RWPE1 (cell line): ENCODE results near the gene MYO1E.
"Not testable (repeated sequence)": the region's sequence is repeated elsewhere in the genome, so short reads cannot be mapped to it uniquely, and the experiment has no call there.

Experiments
- CTCF ChIA-PET: fragments of 350-600 bp; sonication (Branson Sonifier 250); formaldehyde crosslinking; extraction: SDS; loops from one replicate; lab custom pipeline; 2021; lab: Yijun Ruan, JAX
- POLR2A ChIA-PET: fragments of 400-600 bp; formaldehyde crosslinking; extraction: SDS; loops from one replicate; lab custom pipeline; 2020; ENCODE audit warnings: antibody characterized with exemption; ENCODE audit not compliant: low non-redundant PET; lab: Yijun Ruan, JAX
- DNase-seq: peaks from one replicate; pipeline ENCODE4 v3.0.0; 2012; ENCODE audit warnings: low spot score
- H3K27ac ChIP-seq: fragments of 450-650 bp; 2 replicates; pipeline ENCODE4 v1.5.1; 2017
- TF ChIP-seq, protein P1 (sequence below): fragments of 450-650 bp; conservative IDR thresholded peaks from 2 replicates; pipeline ENCODE4 v1.5.1; 2017; ENCODE audit warnings: low read depth, mild to moderate bottlenecking

The MYO1E gene

DNA sequence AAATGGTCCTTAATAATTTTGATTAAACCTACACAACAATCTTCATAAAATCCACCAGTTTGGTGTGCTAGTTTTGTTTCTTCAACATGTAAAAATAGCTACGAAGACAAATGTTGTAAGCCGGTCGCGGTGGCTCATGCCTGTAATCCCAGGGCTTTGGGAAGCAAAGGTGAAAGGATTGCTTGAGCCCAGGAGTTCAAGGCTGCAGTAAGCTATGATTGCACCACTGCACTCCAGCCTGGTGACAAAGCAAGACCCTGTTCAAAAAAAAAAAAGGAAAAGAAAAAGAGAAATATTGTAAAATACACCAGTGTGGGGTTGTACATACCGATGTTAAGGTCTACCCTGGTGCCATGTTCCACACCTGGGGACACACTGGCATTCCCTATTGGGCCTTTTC lies 91.0 kb downstream of the MYO1E start:
- DNase-seq = no peak
- TF ChIP-seq, protein P1, sequence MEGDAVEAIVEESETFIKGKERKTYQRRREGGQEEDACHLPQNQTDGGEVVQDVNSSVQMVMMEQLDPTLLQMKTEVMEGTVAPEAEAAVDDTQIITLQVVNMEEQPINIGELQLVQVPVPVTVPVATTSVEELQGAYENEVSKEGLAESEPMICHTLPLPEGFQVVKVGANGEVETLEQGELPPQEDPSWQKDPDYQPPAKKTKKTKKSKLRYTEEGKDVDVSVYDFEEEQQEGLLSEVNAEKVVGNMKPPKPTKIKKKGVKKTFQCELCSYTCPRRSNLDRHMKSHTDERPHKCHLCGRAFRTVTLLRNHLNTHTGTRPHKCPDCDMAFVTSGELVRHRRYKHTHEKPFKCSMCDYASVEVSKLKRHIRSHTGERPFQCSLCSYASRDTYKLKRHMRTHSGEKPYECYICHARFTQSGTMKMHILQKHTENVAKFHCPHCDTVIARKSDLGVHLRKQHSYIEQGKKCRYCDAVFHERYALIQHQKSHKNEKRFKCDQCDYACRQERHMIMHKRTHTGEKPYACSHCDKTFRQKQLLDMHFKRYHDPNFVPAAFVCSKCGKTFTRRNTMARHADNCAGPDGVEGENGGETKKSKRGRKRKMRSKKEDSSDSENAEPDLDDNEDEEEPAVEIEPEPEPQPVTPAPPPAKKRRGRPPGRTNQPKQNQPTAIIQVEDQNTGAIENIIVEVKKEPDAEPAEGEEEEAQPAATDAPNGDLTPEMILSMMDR = no peak
- POLR2A ChIA-PET = interaction anchor here (0.6 kb wide), 1 partner anchor 176 kb away, joined by 3 read pairs; no protein-coding TSS in a partner anchor
- peak overlapping the region; percentile 32 for H3K27ac ChIP-seq
- CTCF ChIA-PET = no interaction called here

DNA sequence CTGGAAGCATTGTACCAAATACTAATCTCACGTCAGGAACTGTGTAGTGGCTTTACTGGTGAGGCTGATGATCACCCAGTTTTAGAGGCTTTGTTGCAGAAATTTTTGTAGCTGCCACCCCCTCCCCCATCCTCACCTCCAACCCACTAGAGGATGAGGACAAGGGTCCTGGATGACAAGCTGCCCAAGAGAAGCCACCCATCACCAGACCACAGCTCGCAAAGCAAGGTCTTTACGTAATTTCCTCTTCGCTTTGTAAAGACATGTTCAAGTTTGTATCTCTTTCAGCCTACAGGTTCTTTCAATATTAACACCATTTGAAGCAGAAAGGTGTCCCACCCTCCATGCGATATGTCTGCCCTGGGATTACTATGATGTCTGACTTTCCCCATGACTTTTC lies 91.8 kb downstream of the MYO1E start:
- ChIA-PET CTCF (interaction anchor here (0.6 to 1.2 kb wide), 2 partner anchors 75 to 331 kb away, joined by 3 to 4 read pairs; partner anchors contain the start of gene GCNT3), POLR2A (no interaction called here)
- no peak for DNase-seq
- no peak overlapping the region for H3K27ac ChIP-seq
- TF ChIP-seq, protein P1 = no peak

DNA sequence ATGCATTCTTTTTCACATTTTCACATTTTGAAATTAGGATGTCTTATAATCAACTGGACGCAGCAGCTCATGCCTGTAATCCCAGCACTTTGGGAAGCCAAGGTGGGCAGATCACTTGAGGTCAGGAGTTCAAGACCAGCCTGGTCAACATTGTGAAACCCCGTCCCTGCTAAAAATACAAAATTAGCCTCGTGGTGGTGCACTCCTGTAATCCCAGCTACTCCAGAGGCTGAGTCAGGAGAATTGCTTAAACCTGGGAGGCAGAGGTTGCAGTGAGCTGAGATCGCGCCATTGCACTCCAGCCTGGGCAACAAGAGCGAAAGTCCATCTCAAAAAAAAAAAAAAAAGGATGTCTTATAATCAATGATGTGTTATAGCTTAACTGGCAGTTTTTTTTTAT lies 92.4 kb downstream of the MYO1E start:
- CTCF ChIA-PET = interaction anchor here (0.6 to 1.2 kb wide), 3 partner anchors 29 to 331 kb away, joined by 3 to 4 read pairs (median 3); partner anchors contain the start of gene GCNT3
- POLR2A ChIA-PET = not testable (repeated sequence)

DNA sequence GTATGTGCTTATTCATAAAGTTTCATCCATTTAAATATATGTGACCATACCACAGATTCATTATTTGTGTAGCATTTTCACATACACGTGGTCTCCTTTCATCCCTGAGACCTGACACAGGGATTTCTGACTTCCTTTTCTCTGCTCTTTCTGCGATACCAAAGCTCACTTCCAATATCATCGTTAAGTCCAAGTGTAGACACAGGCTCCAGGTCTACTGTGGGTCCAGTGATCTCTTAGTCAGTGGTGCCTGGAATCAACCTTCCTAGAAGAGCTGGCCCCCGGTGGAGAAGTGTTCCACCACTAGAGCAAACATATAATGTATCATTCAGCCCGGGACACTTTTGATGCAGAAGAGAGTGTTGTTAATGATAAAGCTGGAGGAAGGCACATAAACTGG lies 93.6 kb downstream of the MYO1E start:
- ChIA-PET CTCF (no interaction called here), POLR2A (no interaction called here)
- no peak overlapping the region for H3K27ac ChIP-seq
- DNase-seq = no peak
- TF ChIP-seq, protein P1 = no peak

More for the DNA sequence above, 92.4 kb downstream of the MYO1E start:
- not testable (repeated sequence) for DNase-seq, H3K27ac ChIP-seq

DNA sequence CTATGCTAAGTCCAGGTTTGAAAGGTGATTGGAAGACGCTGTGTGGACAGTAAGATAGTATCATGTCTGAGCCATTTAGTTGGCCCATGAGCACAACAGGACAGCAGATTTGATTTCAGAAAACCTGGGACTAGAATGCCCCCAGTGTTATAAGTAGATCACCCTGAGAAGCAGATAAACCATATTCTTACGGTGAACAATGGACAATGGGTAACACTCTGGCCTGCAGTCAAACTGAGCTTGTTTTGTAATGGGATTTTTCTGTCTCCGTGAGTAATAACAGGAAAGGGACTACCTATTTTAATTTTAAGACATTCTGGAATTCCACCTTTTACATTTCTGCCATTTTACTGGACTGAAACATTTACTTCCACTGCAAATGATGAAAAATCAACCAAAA lies 94.6 kb downstream of the MYO1E start:
- TF ChIP-seq, protein P1 = no peak
- CTCF ChIA-PET = no interaction called here
- no peak for DNase-seq
- POLR2A ChIA-PET = no interaction called here
- H3K27ac ChIP-seq = no peak overlapping the region

DNA sequence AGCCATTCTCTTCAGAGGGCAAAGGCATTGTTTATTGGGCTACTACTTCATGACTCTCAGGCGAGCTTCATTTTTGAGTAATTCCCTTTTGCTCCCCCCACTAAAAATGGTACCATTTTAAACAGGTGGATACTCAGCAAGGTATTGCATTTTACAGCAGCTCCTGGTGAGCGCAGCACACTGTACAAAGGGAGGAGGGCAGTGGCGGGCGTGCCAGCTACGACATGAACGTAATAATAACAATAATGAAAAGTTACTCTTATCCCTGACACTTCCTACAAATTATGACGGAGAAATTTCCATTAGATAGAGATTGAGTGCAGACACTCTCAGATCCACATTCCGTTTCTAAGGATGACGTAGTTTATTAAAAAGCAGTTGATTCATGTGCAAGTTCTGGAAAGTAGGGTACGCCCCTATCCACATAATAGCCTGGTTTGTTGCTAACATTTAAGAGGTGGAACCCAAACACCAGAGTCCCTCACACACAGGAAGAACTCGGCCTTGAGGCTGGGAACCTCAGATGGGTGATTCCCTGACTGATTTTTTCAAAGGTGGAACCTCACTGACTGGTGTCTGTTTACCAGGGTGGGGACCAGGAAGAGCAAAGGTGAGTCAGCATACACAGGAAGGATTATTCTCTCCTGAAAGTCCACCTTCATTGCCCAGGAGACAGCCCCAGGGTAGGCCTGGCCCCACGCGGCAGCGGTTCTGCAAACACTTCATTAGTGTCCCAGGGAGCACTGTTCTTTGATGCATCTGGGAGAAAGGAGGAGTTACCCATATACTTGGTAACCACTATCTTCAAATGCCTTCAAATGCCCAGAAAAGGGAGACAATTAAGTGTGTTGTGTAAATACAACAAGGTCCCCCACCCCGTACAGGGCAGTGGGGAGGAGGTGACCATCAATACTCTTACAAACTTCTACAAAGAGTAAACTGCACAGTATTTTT lies 96.2 kb downstream of the MYO1E start:
- ChIA-PET CTCF (interaction anchor here (0.6 kb wide), 1 partner anchor 23 kb away, joined by 3 read pairs; no protein-coding TSS in a partner anchor), POLR2A (no interaction called here)
- TF ChIP-seq, protein P1 = no peak
- peak; percentile 77 for DNase-seq
- peak overlapping the region; percentile 63 for H3K27ac ChIP-seq
